ENCODE data around the gene ILKAP. TPM values are rescaled to one million over a fixed set of nuclear protein-coding genes. Genes with fewer than 3 reads are reported as not detected.
A peak's percentile ranks its signal among the peaks of the same experiment; 100 is the strongest.

Gene ILKAP
- total RNA-seq, 1 experiment from 2014 or later, result 49.9 TPM

DNA sequence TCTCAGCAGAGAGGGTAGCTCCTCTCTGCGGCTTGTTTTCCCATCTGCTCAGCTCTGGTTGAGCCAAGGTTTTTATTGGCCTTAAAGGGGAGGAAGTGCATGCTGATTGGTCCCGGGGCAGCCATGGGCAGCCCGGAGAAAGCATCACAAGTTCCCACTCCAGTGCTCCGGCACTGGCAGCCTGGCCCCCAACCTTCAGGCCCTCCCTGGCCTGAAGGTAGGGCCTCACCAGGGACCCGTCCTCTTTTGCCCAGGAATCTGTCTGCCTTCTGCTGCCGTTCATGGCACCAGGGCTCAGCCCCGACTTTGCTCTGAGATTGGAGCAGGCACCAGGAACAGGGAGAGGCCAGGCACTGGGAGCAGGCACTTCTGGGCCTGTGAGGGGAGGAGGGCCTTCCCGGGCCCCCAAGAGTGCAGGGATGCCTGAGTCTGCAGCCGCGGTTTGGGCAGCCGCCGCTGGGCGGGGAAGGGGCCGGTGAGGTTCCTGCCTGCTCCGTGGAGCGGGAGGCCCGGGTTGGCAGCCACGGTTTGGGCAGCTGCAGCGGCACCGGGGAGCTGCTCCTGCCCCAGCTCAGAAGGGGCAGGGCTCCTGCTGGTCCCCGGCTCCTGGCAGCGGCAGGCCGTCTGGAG lies 17.5 kb upstream of the ILKAP start:
- POLR2A ChIA-PET, result no interaction called here

DNA sequence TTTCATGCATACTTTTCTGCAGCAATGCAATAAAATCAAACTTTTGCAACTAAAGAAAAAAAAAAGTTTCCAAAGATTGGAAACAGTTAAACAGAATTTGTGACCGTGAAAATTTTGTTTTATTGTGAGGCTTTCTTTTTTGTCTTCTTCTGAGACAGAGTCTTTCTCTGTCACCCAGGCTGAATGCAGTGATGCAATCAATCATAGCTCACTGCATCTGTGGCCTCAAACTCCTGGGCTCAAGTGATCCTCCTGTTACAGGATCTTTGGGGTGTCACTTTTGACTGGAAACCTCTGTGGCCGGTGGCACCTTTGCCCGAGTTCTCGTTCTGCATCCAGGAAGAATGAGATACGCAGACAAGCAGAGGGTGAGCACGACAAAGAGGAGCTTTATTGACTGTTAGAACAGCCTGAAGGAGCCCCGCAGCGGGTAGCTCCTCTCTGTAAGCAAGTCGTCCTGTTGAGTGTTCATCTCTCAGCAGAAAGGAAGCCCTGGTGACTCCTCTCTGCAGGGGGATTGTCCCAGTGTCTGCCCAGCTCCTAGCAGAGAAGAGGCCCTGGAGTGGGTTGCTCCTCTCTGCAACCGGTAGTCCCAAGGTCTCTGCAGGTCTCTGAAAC lies 16.9 kb upstream of the ILKAP start:
- DNase-seq (ENCODE audit: low read depth, low spot score) (no peak), ATAC-seq (peak; percentile 62)
- BruUV-seq (replicated peaks), result no TSS peak
- TF ChIP-seq, protein P1, sequence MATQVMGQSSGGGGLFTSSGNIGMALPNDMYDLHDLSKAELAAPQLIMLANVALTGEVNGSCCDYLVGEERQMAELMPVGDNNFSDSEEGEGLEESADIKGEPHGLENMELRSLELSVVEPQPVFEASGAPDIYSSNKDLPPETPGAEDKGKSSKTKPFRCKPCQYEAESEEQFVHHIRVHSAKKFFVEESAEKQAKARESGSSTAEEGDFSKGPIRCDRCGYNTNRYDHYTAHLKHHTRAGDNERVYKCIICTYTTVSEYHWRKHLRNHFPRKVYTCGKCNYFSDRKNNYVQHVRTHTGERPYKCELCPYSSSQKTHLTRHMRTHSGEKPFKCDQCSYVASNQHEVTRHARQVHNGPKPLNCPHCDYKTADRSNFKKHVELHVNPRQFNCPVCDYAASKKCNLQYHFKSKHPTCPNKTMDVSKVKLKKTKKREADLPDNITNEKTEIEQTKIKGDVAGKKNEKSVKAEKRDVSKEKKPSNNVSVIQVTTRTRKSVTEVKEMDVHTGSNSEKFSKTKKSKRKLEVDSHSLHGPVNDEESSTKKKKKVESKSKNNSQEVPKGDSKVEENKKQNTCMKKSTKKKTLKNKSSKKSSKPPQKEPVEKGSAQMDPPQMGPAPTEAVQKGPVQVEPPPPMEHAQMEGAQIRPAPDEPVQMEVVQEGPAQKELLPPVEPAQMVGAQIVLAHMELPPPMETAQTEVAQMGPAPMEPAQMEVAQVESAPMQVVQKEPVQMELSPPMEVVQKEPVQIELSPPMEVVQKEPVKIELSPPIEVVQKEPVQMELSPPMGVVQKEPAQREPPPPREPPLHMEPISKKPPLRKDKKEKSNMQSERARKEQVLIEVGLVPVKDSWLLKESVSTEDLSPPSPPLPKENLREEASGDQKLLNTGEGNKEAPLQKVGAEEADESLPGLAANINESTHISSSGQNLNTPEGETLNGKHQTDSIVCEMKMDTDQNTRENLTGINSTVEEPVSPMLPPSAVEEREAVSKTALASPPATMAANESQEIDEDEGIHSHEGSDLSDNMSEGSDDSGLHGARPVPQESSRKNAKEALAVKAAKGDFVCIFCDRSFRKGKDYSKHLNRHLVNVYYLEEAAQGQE (IDR thresholded peaks at IDR 0.05; ENCODE audit: insufficient read depth in 1 of 2, low read depth in 2 of 2, low read length in 1 of 2), result no peak
- TF ChIP-seq POLR2AphosphoS5 (IDR thresholded peaks at IDR 0.05; ENCODE audit: low read depth, low read length) (no peak; the same call in 1 of the 2 replicates), SIN3A (IDR thresholded peaks at IDR 0.05; ENCODE audit: borderline replicate concordance, insufficient read depth, low read depth, low read length) (no peak)
- TF ChIP-seq, protein P2, sequence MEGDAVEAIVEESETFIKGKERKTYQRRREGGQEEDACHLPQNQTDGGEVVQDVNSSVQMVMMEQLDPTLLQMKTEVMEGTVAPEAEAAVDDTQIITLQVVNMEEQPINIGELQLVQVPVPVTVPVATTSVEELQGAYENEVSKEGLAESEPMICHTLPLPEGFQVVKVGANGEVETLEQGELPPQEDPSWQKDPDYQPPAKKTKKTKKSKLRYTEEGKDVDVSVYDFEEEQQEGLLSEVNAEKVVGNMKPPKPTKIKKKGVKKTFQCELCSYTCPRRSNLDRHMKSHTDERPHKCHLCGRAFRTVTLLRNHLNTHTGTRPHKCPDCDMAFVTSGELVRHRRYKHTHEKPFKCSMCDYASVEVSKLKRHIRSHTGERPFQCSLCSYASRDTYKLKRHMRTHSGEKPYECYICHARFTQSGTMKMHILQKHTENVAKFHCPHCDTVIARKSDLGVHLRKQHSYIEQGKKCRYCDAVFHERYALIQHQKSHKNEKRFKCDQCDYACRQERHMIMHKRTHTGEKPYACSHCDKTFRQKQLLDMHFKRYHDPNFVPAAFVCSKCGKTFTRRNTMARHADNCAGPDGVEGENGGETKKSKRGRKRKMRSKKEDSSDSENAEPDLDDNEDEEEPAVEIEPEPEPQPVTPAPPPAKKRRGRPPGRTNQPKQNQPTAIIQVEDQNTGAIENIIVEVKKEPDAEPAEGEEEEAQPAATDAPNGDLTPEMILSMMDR (IDR thresholded peaks at IDR 0.05), result no peak
- H3K27me3 ChIP-seq (ENCODE audit: control insufficient read depth, insufficient read depth, low read length), result no peaks in the 10 kb centered on the region
- POLR2A ChIA-PET, result no interaction called here
- no peaks in the 10 kb centered on the region for H3K36me3 ChIP-seq (ENCODE audit: control insufficient read depth, insufficient read depth, low read length)
- CTCF ChIA-PET, result interaction anchor here (0.6 kb wide), 1 partner anchor 525 kb away, joined by 4 read pairs; no protein-coding TSS in a partner anchor
- peak overlapping the region; percentile 36 to 64 for H3K4me3 ChIP-seq (ENCODE audit: low read depth in 2 of 2, low read length in 2 of 2)
- in situ Hi-C loops (cut with HindIII; ENCODE audit: low pct_unique_long_range_greater_than_20kb, low sequenced_read_pairs), result no loop called here
- H3K4me1 ChIP-seq (ENCODE audit: control insufficient read depth, insufficient read depth, low read length), result 0 out of 2 replicates have a peak, but pooled peaks cover 4% of the 10 kb centered on the region
- intact Hi-C loops (cut with micrococcal nuclease; ENCODE audit: unreplicated experiment), result no loop called here
- H3K9me3 ChIP-seq (ENCODE audit: control insufficient read depth, insufficient read depth, low read depth, low read length), result no peaks in the 10 kb centered on the region
- peak overlapping the region; percentile 42; the same call in 1 of the 2 replicates for H3K27ac ChIP-seq (ENCODE audit: low read length)

More for the DNA sequence above, 17.5 kb upstream of the ILKAP start:
- no peaks in the 10 kb centered on the region for H3K9me3 ChIP-seq (ENCODE audit: control insufficient read depth, insufficient read depth, low read depth, low read length)
- DNase-seq (ENCODE audit: low read depth, low spot score) (no peak), ATAC-seq (peak; percentile 97)
- TF ChIP-seq, protein P1 (IDR thresholded peaks at IDR 0.05; ENCODE audit: insufficient read depth in 1 of 2, low read depth in 2 of 2, low read length in 1 of 2), result no peak
- H3K4me1 ChIP-seq (ENCODE audit: control insufficient read depth, insufficient read depth, low read length), result 0 out of 2 replicates have a peak, but pooled peaks cover 4% of the 10 kb centered on the region
- in situ Hi-C loops (cut with HindIII; ENCODE audit: low pct_unique_long_range_greater_than_20kb, low sequenced_read_pairs), result no loop called here
- CTCF ChIA-PET, result interaction anchor here (0.6 kb wide), 1 partner anchor 525 kb away, joined by 4 read pairs; no protein-coding TSS in a partner anchor
- H3K27me3 ChIP-seq (ENCODE audit: control insufficient read depth, insufficient read depth, low read length), result no peaks in the 10 kb centered on the region
- no peaks in the 10 kb centered on the region for H3K36me3 ChIP-seq (ENCODE audit: control insufficient read depth, insufficient read depth, low read length)
- peak overlapping the region; percentile 45 for H3K27ac ChIP-seq (ENCODE audit: low read length)
- no TSS peak for BruUV-seq (replicated peaks)
- intact Hi-C loops (cut with micrococcal nuclease; ENCODE audit: unreplicated experiment), result no loop called here
- H3K4me3 ChIP-seq (ENCODE audit: low read depth in 2 of 2, low read length in 2 of 2), result peak overlapping the region; percentile 36 to 64

Data from Panc1 (cell line).